Gastrocnemius medialis (tissue), 4 donors: ENCODE measurements around the gene GMPPA.

ENCODE experiments used
- POLR2A ChIP-seq, 2 donors: fragments of 450-650 bp; IDR thresholded peaks; one replicate each; pipeline ENCODE4 v1.6.1; 2017; ENCODE audit warnings: antibody characterized with exemption in 2 of 2, mild to moderate bottlenecking in 2 of 2, moderate library complexity in 2 of 2
- TF ChIP-seq, protein P1 (sequence below), 5 experiments: fragments of 450-650 bp in 3 of 5; fragments of 200-600 bp in 2 of 5; sonication (generic) in 2 of 5; IDR thresholded peaks in 4 of 5; conservative IDR thresholded peaks in 1 of 5; 1 replicate in 4 of 5; 2 replicates in 1 of 5; pipeline ENCODE4 v1.5.1; 2016 to 2019; ENCODE audit warnings: antibody characterized with exemption in 5 of 5, mild to moderate bottlenecking in 3 of 5, moderate library complexity in 3 of 5

DNA sequence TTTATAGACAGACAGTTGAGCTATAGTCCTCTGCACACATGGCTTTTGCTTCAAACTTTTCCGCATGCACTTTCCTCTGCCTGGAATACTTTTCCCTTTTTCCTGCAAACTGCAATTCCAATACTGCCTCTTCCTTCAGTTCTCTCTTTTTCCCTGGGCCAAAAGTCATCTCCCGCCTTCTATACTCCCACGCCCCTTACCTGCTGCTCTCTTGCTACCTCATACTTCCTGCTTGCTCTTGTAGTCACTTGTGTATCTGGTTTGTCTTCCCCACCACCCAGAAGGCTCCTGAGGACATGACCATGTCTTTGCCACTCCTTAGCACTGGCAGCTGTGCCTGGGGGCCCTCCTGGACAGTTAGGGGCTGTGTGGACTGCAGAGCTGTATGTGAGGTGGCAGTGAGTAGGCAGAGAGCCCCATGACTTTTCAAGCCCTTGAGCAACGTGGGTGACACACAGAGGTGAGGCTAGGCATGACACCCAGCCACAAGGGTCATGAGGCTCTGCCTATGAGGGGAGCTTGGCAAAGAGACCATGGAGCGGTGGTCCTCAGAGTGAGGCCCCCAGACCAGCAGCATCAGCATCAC is 40.8 kb upstream of the GMPPA start:
- TF ChIP-seq, protein P1, sequence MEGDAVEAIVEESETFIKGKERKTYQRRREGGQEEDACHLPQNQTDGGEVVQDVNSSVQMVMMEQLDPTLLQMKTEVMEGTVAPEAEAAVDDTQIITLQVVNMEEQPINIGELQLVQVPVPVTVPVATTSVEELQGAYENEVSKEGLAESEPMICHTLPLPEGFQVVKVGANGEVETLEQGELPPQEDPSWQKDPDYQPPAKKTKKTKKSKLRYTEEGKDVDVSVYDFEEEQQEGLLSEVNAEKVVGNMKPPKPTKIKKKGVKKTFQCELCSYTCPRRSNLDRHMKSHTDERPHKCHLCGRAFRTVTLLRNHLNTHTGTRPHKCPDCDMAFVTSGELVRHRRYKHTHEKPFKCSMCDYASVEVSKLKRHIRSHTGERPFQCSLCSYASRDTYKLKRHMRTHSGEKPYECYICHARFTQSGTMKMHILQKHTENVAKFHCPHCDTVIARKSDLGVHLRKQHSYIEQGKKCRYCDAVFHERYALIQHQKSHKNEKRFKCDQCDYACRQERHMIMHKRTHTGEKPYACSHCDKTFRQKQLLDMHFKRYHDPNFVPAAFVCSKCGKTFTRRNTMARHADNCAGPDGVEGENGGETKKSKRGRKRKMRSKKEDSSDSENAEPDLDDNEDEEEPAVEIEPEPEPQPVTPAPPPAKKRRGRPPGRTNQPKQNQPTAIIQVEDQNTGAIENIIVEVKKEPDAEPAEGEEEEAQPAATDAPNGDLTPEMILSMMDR (IDR thresholded peaks at IDR 0.05 in 4 of 5, conservative IDR thresholded peaks at IDR 0.05 in 1 of 5): no peak
- no peak for TF ChIP-seq POLR2A (IDR thresholded peaks at IDR 0.05)
